Measurements from ENCODE around the gene SREBF1. TPM values are rescaled to one million over a fixed set of nuclear protein-coding genes. Genes with fewer than 3 reads are reported as not detected.

Gene SREBF1
- total RNA-seq, 1 donor from 2014 or later = 18.9 TPM

GRCh38 chr17:17865035-17865434, 28.2 kb upstream of the SREBF1 start:
- ATAC-seq (no peak), DNase-seq (ENCODE audit: missing footprints) (no peak)
- intact Hi-C loops (cut with DNase I) = no loop called here

- no peak for ATAC-seq
- intact Hi-C loops (cut with DNase I) = loop anchor here (1.0 kb wide), 2 partner anchors 48 to 179 kb away; partner anchors contain the start of gene RAI1
- DNase-seq (ENCODE audit: missing footprints) = no peak
These were observed 24.0 kb upstream of the SREBF1 start for GRCh38 chr17:17860766-17861107.

GRCh38 chr17:17859909-17860765, 23.4 kb upstream of the SREBF1 start:
- intact Hi-C loops (cut with DNase I) = loop anchor here (1.0 kb wide), 2 partner anchors 48 to 179 kb away; partner anchors contain the start of gene RAI1
- DNase-seq (ENCODE audit: missing footprints) (peak; percentile 85), ATAC-seq (peak; percentile 95)

GRCh38 chr17:17857496-17857895, 20.7 kb upstream of the SREBF1 start:
- no peak for DNase-seq (ENCODE audit: missing footprints)
- ATAC-seq = no peak
- intact Hi-C loops (cut with DNase I) = no loop called here

GRCh38 chr17:17856386-17856785, 19.6 kb upstream of the SREBF1 start:
- intact Hi-C loops (cut with DNase I) = no loop called here
- ATAC-seq (no peak), DNase-seq (ENCODE audit: missing footprints) (no peak)

GRCh38 chr17:17855976-17856375, 19.2 kb upstream of the SREBF1 start:
- DNase-seq (ENCODE audit: missing footprints) (no peak), ATAC-seq (no peak)
- intact Hi-C loops (cut with DNase I) = no loop called here

GRCh38 chr17:17853811-17854447, 17.1 kb upstream of the SREBF1 start:
- intact Hi-C loops (cut with DNase I) = no loop called here
- no peak for DNase-seq (ENCODE audit: missing footprints)
- no peak for ATAC-seq

- no peak for DNase-seq (ENCODE audit: missing footprints)
- no peak for ATAC-seq
- intact Hi-C loops (cut with DNase I) = no loop called here
These were observed 16.1 kb upstream of the SREBF1 start for GRCh38 chr17:17852930-17853329.

- intact Hi-C loops (cut with DNase I) = no loop called here
- DNase-seq (ENCODE audit: missing footprints) (no peak), ATAC-seq (peak; percentile 15)
These were observed 14.6 kb upstream of the SREBF1 start for GRCh38 chr17:17851103-17852002.

- ATAC-seq (peak; percentile 61), DNase-seq (ENCODE audit: missing footprints) (no peak)
- intact Hi-C loops (cut with DNase I) = no loop called here
These were observed 13.1 kb upstream of the SREBF1 start for GRCh38 chr17:17849845-17850373.

GRCh38 chr17:17849147-17849820, 12.5 kb upstream of the SREBF1 start:
- peak; percentile 59 for ATAC-seq
- intact Hi-C loops (cut with DNase I) = no loop called here
- DNase-seq (ENCODE audit: missing footprints) = peak; percentile 82

GRCh38 chr17:17848311-17849082, 11.7 kb upstream of the SREBF1 start:
- ATAC-seq = no peak
- intact Hi-C loops (cut with DNase I) = no loop called here
- no peak for DNase-seq (ENCODE audit: missing footprints)

GRCh38 chr17:17847726-17848125, 10.9 kb upstream of the SREBF1 start:
- ATAC-seq (no peak), DNase-seq (ENCODE audit: missing footprints) (no peak)
- intact Hi-C loops (cut with DNase I) = no loop called here

GRCh38 chr17:17847118-17847689, 10.4 kb upstream of the SREBF1 start:
- intact Hi-C loops (cut with DNase I) = no loop called here
- ATAC-seq (no peak), DNase-seq (ENCODE audit: missing footprints) (no peak)

- DNase-seq (ENCODE audit: missing footprints) = no peak
- intact Hi-C loops (cut with DNase I) = no loop called here
- no peak for ATAC-seq
These were observed 9.9 kb upstream of the SREBF1 start for GRCh38 chr17:17846645-17847044.

- DNase-seq (ENCODE audit: missing footprints) = no peak
- intact Hi-C loops (cut with DNase I) = no loop called here
- ATAC-seq = no peak
These were observed 9.2 kb upstream of the SREBF1 start for GRCh38 chr17:17846003-17846402.

- DNase-seq (ENCODE audit: missing footprints) (peak; percentile 34), ATAC-seq (no peak)
- intact Hi-C loops (cut with DNase I) = no loop called here
These were observed 8.4 kb upstream of the SREBF1 start for GRCh38 chr17:17845046-17845775.

Measured in Right ventricle myocardium inferior (tissue), 1 donor.